Mesendoderm (in vitro differentiated cells): ENCODE measurements around the gene TNRC6C.

ENCODE experiments used
- DNase-seq: peaks from one replicate; pipeline ENCODE4 v3.0.0; 2013
- H2AK5ac ChIP-seq: 2 replicates; pipeline ENCODE4 v1.6.1; 2013; ENCODE audit warnings: low read length, inconsistent platforms
- H2BK120ac ChIP-seq: 2 replicates; pipeline ENCODE4 v1.6.1; 2013; ENCODE audit warnings: low read depth, mild to moderate bottlenecking, low read length, moderate library complexity, mixed read lengths
- H2BK15ac ChIP-seq: replicated peaks from 2 replicates; pipeline ENCODE4 v1.6.1; 2013; ENCODE audit warnings: low read depth, mild to moderate bottlenecking, moderate library complexity
- H2BK5ac ChIP-seq: 2 replicates; pipeline ENCODE4 v1.6.1; 2013; ENCODE audit warnings: low read length, inconsistent platforms
- H3K18ac ChIP-seq: 2 replicates; pipeline ENCODE4 v1.6.1; 2013; ENCODE audit warnings: mild to moderate bottlenecking, low read length, mixed read lengths
- H3K23ac ChIP-seq: one replicate; pipeline ENCODE4 v1.6.1; 2013; ENCODE audit warnings: low read length
- H3K27ac ChIP-seq: 2 replicates; pipeline ENCODE4 v1.5.1; 2013; ENCODE audit warnings: low read depth, mild to moderate bottlenecking, inconsistent platforms, low read length, moderate library complexity
- H3K27me3 ChIP-seq: 2 replicates; pipeline ENCODE4 v1.6.1; 2013; ENCODE audit warnings: low read length, control low read depth, mild to moderate bottlenecking, inconsistent platforms; ENCODE audit not compliant: insufficient read depth, poor library complexity
- H3K36me3 ChIP-seq: 2 replicates; pipeline ENCODE4 v1.6.1; 2013; ENCODE audit warnings: low read length, inconsistent platforms; ENCODE audit not compliant: control insufficient read depth, insufficient read depth
- H3K4ac ChIP-seq: one replicate; pipeline ENCODE4 v1.6.1; 2013; ENCODE audit warnings: low read depth, mild to moderate bottlenecking, low read length, moderate library complexity
- H3K4me1 ChIP-seq: 2 replicates; pipeline ENCODE4 v1.6.1; 2013; ENCODE audit warnings: low read depth, low read length, inconsistent platforms; ENCODE audit not compliant: control insufficient read depth
- H3K4me2 ChIP-seq: 2 replicates; pipeline ENCODE4 v1.6.1; 2013; ENCODE audit warnings: low read length
- H3K4me3 ChIP-seq: 2 replicates; pipeline ENCODE4 v1.5.1; 2013; ENCODE audit warnings: mild to moderate bottlenecking, low read length
- H3K56ac ChIP-seq: one replicate; pipeline ENCODE4 v1.6.1; 2013; ENCODE audit warnings: low read length
- H3K79me1 ChIP-seq: 2 replicates; pipeline ENCODE4 v1.6.1; 2013; ENCODE audit warnings: low read length, inconsistent platforms
- H3K79me2 ChIP-seq: 2 replicates; pipeline ENCODE4 v1.6.1; 2013; ENCODE audit warnings: mild to moderate bottlenecking, low read length; ENCODE audit not compliant: control insufficient read depth, insufficient read depth
- H3K9ac ChIP-seq: 2 replicates; pipeline ENCODE4 v1.6.1; 2013; ENCODE audit warnings: low read length, inconsistent platforms
- H4K5ac ChIP-seq: one replicate; pipeline ENCODE4 v1.6.1; 2013; ENCODE audit warnings: low read length
- H4K8ac ChIP-seq: one replicate; pipeline ENCODE4 v1.6.1; 2013; ENCODE audit warnings: low read depth, mild to moderate bottlenecking, control low read depth, low read length, moderate library complexity
- WGBS: extraction: QIAGEN DNeasy Blood & Tissue Kit; methylation state at CpG from one replicate; pipeline ENCODE4 v1.1.7; 2013; ENCODE audit warnings: low lambda C conversion rate, missing lambda C conversion rate; ENCODE audit not compliant: insufficient coverage; ENCODE audit errors: extremely low coverage; 5-methylcytosine and 5-hydroxymethylcytosine counted together

The TNRC6C gene

GRCh38 chr17:78129351-78130089 lies 171.0 kb downstream of the TNRC6C start:
- no peak for DNase-seq
- no CpG with 5 or more reads among the region's 4 CpGs for whole genome bisulfite sequencing
- peaks cover 2% of the 10 kb centered on the region for H3K79me1 ChIP-seq
- H2BK15ac ChIP-seq, result no peak overlapping the region
- no peak overlapping the region for H3K23ac ChIP-seq
- peak overlapping the region; percentile 36 for H2BK5ac ChIP-seq
- peaks cover 20% of the 10 kb centered on the region for H3K79me2 ChIP-seq
- H3K18ac ChIP-seq, result no peak overlapping the region
- no peak overlapping the region for H3K9ac ChIP-seq
- peaks cover 11% of the 10 kb centered on the region for H3K4me1 ChIP-seq
- peak overlapping the region; percentile 2 for H2BK120ac ChIP-seq
- H3K4ac ChIP-seq, result peak overlapping the region; percentile 1
- H3K27ac ChIP-seq, result peak overlapping the region; percentile 40
- H3K27me3 ChIP-seq, result no peaks in the 10 kb centered on the region
- H3K36me3 ChIP-seq, result peaks cover 2% of the 10 kb centered on the region
- H2AK5ac ChIP-seq, result peak overlapping the region; percentile 8
- H4K5ac ChIP-seq, result no peak overlapping the region
- H3K56ac ChIP-seq, result peak overlapping the region; percentile 83
- H3K4me3 ChIP-seq, result no peak overlapping the region
- H4K8ac ChIP-seq, result no peak overlapping the region
- H3K4me2 ChIP-seq, result no peak overlapping the region

DNA sequence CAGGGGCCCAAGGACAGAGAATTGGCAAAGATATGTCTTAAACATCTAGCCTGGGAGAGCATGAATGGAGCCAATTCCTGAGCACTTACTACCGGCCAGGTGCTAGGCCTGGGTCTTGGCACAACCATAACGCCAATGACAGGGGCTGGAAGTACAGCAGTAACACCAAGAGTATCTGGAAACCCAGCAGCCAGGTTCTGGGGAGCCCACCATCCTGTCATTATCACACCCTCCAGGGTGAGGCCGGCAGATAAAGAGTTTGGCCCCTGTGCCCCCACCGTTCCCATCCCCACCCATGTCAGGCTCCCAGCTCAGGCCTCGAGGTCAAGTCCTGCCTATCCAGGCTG lies 171.6 kb downstream of the TNRC6C start:
- Histone ChIP-seq H3K4me1 (peaks cover 11% of the 10 kb centered on the region), H3K27ac (peak overlapping the region; percentile 14), H2BK120ac (peak overlapping the region; percentile 2), H3K18ac (no peak overlapping the region), H3K9ac (peak overlapping the region; percentile 15), H2AK5ac (peak overlapping the region; percentile 7), H3K4me3 (no peak overlapping the region), H3K27me3 (no peaks in the 10 kb centered on the region), H4K8ac (no peak overlapping the region), H2BK15ac (no peak overlapping the region), H3K23ac (no peak overlapping the region), H2BK5ac (peak overlapping the region; percentile 84), H4K5ac (no peak overlapping the region), H3K4me2 (no peak overlapping the region), H3K36me3 (no peaks in the 10 kb centered on the region), H3K79me1 (peaks cover 2% of the 10 kb centered on the region), H3K79me2 (peaks cover 20% of the 10 kb centered on the region), H3K4ac (no peak overlapping the region), H3K56ac (peak overlapping the region; percentile 83)
- WGBS, result no CpG with 5 or more reads among the region's 5 CpGs
- DNase-seq, result no peak

- Histone ChIP-seq H3K4ac (peak within 1 kb of the TSS; percentile 1), H2AK5ac (peak within 1 kb of the TSS; percentile 8), H3K27me3 (no peaks in the 10 kb centered on the region), H3K4me1 (peaks cover 11% of the 10 kb centered on the region), H2BK5ac (peak within 1 kb of the TSS; percentile 84), H2BK15ac (no peak within 1 kb of the TSS), H3K79me2 (peaks cover 17% of the 10 kb centered on the region), H3K4me2 (peak within 1 kb of the TSS; percentile 25), H3K79me1 (no peaks in the 10 kb centered on the region), H3K4me3 (no peak within 1 kb of the TSS), H3K9ac (peak within 1 kb of the TSS; percentile 37), H3K23ac (no peak within 1 kb of the TSS), H4K8ac (no peak within 1 kb of the TSS), H3K27ac (peak within 1 kb of the TSS; percentile 14), H3K36me3 (no peaks in the 10 kb centered on the region), H4K5ac (no peak within 1 kb of the TSS), H3K56ac (peak within 1 kb of the TSS; percentile 83), H2BK120ac (peak within 1 kb of the TSS; percentile 2), H3K18ac (peak within 1 kb of the TSS; percentile 28)
- WGBS, result no CpG with 5 or more reads among the region's 10 CpGs
- peak; percentile 57 for DNase-seq
Observed at GRCh38 chr17:78130437-78131101, 172.1 kb downstream of the TNRC6C start, which contains the start of gene TMC8. Gene TMC8 (plus strand): TSS chr17:78130771. CDS start chr17:78131589, 818 bp downstream.

DNA sequence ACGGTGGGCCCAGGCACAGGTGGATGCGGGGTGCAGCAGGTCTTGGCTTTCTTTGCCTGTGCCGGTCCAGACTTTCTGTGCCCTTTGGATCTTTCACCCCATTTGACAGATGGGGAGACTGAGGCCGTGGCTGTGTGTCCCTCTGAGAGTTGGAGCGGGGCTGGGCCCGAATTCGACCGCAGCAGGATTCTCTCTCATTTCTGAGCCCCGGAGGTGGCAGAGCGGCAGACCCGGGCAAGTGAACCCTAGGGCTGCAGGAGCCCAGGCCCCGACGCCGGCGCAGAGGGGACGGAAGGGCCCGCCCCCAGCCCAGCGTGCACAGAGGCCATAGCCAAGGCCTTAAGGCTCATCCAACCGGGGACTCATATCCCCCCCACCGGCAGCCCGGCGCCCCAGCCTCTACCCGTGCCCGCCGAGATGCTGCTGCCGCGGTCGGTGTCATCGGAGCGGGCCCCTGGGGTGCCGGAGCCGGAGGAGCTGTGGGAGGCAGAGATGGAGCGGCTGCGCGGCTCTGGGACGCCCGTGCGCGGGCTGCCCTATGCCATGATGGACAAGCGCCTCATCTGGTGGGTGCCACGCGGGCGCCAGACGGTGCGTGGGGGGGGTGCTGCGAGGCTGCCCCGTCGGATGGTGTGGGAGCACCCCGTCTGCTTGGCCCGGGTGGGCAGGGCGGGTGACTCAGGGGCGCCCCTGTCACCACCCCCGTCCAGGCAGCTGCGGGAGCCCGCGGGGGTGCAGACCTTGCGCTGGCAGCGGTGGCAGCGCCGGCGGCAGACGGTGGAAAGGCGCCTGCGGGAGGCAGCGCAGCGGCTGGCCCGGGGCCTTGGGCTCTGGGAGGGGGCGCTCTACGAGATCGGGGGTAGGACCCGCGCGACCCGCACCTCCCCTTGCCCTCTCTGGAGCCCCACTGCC lies 172.9 kb downstream of the TNRC6C start:
- WGBS, result no CpG with 5 or more reads among the region's 74 CpGs
- no peak overlapping the region for H3K23ac ChIP-seq
- no peak overlapping the region for H3K4me3 ChIP-seq
- no peak for DNase-seq
- H3K4ac ChIP-seq, result no peak overlapping the region
- no peak overlapping the region for H2BK15ac ChIP-seq
- H3K4me1 ChIP-seq, result peaks cover 11% of the 10 kb centered on the region
- H3K79me1 ChIP-seq, result no peaks in the 10 kb centered on the region
- H3K18ac ChIP-seq, result peak overlapping the region; percentile 28
- H2BK5ac ChIP-seq, result no peak overlapping the region
- H3K79me2 ChIP-seq, result peaks cover 10% of the 10 kb centered on the region
- peak overlapping the region; percentile 83 for H3K56ac ChIP-seq
- H3K27me3 ChIP-seq, result no peaks in the 10 kb centered on the region
- H4K8ac ChIP-seq, result no peak overlapping the region
- H2BK120ac ChIP-seq, result no peak overlapping the region
- H3K4me2 ChIP-seq, result peak overlapping the region; percentile 25
- H3K36me3 ChIP-seq, result no peaks in the 10 kb centered on the region
- peak overlapping the region; percentile 37 for H3K9ac ChIP-seq
- no peak overlapping the region for H4K5ac ChIP-seq
- H3K27ac ChIP-seq, result no peak overlapping the region
- no peak overlapping the region for H2AK5ac ChIP-seq

DNA sequence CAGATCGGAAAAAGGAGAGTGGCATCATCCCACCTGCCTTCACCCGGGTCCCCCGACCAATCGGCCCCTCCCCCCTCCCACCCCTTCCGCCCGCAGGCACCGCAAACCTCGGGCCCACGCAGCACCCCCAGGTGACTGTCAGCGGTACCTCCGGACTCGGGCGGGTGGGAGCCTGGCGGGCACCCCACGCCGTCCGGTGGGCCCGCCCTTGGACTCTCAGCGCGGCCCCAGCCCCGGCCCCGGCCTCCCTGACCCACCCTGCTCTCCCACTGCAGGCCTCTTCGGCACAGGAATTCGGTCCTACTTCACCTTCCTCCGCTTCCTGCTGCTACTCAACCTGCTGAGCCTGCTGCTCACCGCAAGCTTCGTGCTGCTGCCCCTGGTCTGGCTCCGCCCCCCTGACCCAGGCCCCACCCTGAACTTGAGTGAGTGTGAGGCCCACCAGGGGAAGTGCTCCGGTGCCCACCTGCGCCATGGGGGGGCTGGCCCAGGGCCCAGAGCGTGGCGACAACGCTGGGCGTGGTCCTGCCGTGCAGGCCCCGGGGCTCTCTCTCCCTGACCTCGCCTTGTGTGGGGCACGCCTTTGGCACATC lies 173.7 kb downstream of the TNRC6C start:
- Histone ChIP-seq H3K56ac (peak overlapping the region; percentile 54), H3K4me3 (no peak overlapping the region), H3K4me2 (peak overlapping the region; percentile 25), H4K8ac (no peak overlapping the region), H3K9ac (peak overlapping the region; percentile 37), H3K36me3 (no peaks in the 10 kb centered on the region), H3K23ac (no peak overlapping the region), H2AK5ac (peak overlapping the region; percentile 65), H3K79me1 (no peaks in the 10 kb centered on the region), H2BK5ac (no peak overlapping the region), H3K27me3 (no peaks in the 10 kb centered on the region), H2BK15ac (no peak overlapping the region), H3K27ac (no peak overlapping the region), H3K18ac (peak overlapping the region; percentile 28), H3K4me1 (peaks cover 9% of the 10 kb centered on the region), H3K4ac (no peak overlapping the region), H4K5ac (no peak overlapping the region), H3K79me2 (peaks cover 4% of the 10 kb centered on the region), H2BK120ac (no peak overlapping the region)
- WGBS, result no CpG with 5 or more reads among the region's 38 CpGs
- peak; percentile 67 for DNase-seq
